ENCODE results near the gene BAG1. TPM values are rescaled to one million over a fixed set of nuclear protein-coding genes. Genes with fewer than 3 reads are reported as not detected.

BAG1 gene
- total and polyA plus RNA-seq, 4 donors: 35.1 to 55.2 (median 43.0) TPM

- WGBS: 94% methylated on average over 4 of the region's 4 CpGs
- TF ChIP-seq GABPA (IDR thresholded peaks at IDR 0.05 in 1 of 2, conservative IDR thresholded peaks at IDR 0.05 in 1 of 2): no peak
- no peaks in the 10 kb centered on the region for H3K27me3 ChIP-seq (ENCODE audit: control insufficient read depth in 4 of 4, insufficient read depth in 4 of 4, low read length in 3 of 4)
These were observed 9.0 kb downstream of the BAG1 start for GRCh38 chr9:33255471-33255870.

GRCh38 chr9:33255014-33255413 lies 9.5 kb downstream of the BAG1 start:
- Histone ChIP-seq H3K9ac (ENCODE audit: low read depth in 1 of 2, low read length in 2 of 2) (no peak overlapping the region), H3K36me3 (ENCODE audit: control insufficient read depth in 4 of 4, insufficient read depth in 3 of 4, low read depth in 1 of 4, low read length in 3 of 4) (peaks cover 9 to 66% (median 50%) of the 10 kb centered on the region in 4 donors), H3K4me1 (ENCODE audit: control insufficient read depth in 4 of 4, insufficient read depth in 4 of 4, low read length in 3 of 4) (no peaks in the 10 kb centered on the region), H3K27me3 (ENCODE audit: control insufficient read depth in 4 of 4, insufficient read depth in 4 of 4, low read length in 3 of 4) (no peaks in the 10 kb centered on the region), H3K27ac (ENCODE audit: low read depth in 1 of 2, low read length in 2 of 2) (no peak overlapping the region), H3K9me3 (ENCODE audit: control insufficient read depth in 4 of 4, low read length in 3 of 4) (no peaks in the 10 kb centered on the region), H3K4me3 (ENCODE audit: low read depth in 1 of 3, low read length in 3 of 3) (no peak overlapping the region)
- no peak for DNase-seq (ENCODE audit: low spot score)
- TF ChIP-seq GABPA (IDR thresholded peaks at IDR 0.05 in 1 of 2, conservative IDR thresholded peaks at IDR 0.05 in 1 of 2) (no peak), TAF1 (conservative IDR thresholded peaks at IDR 0.05) (no peak), REST (IDR thresholded peaks at IDR 0.05) (no peak), YY1 (IDR thresholded peaks at IDR 0.05) (no peak), FOXA1 (IDR thresholded peaks at IDR 0.05) (no peak), HNF4G (IDR thresholded peaks at IDR 0.05) (no peak), ATF3 (IDR thresholded peaks at IDR 0.05) (no peak), NR2F2 (IDR thresholded peaks at IDR 0.05) (no peak), SP1 (IDR thresholded peaks at IDR 0.05) (no peak), RXRA (IDR thresholded peaks at IDR 0.05) (no peak), CTCF (IDR thresholded peaks at IDR 0.05; ENCODE audit: low read depth, low read length, missing input control) (no peak), HNF4A (conservative IDR thresholded peaks at IDR 0.05) (no peak), JUND (IDR thresholded peaks at IDR 0.05) (no peak), MAX (IDR thresholded peaks at IDR 0.05) (no peak)
- WGBS: 96% methylated on average over 8 of the region's 8 CpGs

More at GRCh38 chr9:33255471-33255870, 9.0 kb downstream of the BAG1 start:
- Histone ChIP-seq H3K9ac (ENCODE audit: low read depth in 1 of 2, low read length in 2 of 2) (no peak overlapping the region), H3K4me1 (ENCODE audit: control insufficient read depth in 4 of 4, insufficient read depth in 4 of 4, low read length in 3 of 4) (no peaks in the 10 kb centered on the region), H3K4me3 (ENCODE audit: low read depth in 1 of 3, low read length in 3 of 3) (no peak overlapping the region), H3K36me3 (ENCODE audit: control insufficient read depth in 4 of 4, insufficient read depth in 3 of 4, low read depth in 1 of 4, low read length in 3 of 4) (peaks cover 9 to 70% (median 54%) of the 10 kb centered on the region in 4 donors), H3K27ac (ENCODE audit: low read depth in 1 of 2, low read length in 2 of 2) (no peak overlapping the region), H3K9me3 (ENCODE audit: control insufficient read depth in 4 of 4, low read length in 3 of 4) (no peaks in the 10 kb centered on the region)
- no peak for DNase-seq (ENCODE audit: low spot score)

Data from liver (tissue), 9 donors.